ENCODE data around the gene VASH1.

The VASH1 gene

GRCh38 chr14:76793956-76794355 lies 32.7 kb downstream of the VASH1 start:
- in situ Hi-C loops (cut with MboI; ENCODE audit: low pct_unique_long_range_greater_than_20kb, low sequenced_read_pairs, unreplicated experiment) = no loop called here
- DNase-seq (ENCODE audit: low spot score) = no peak
- TF ChIP-seq CTCF (IDR thresholded peaks at IDR 0.05; ENCODE audit: extremely low read depth, insufficient read depth, missing control alignments) = no peak

GRCh38 chr14:76806446-76806845 lies 45.2 kb downstream of the VASH1 start:
- no peak for DNase-seq (ENCODE audit: low spot score)

GRCh38 chr14:76808011-76808410 lies 46.7 kb downstream of the VASH1 start:
- in situ Hi-C loops (cut with MboI; ENCODE audit: low pct_unique_long_range_greater_than_20kb, low sequenced_read_pairs, unreplicated experiment) = no loop called here

More at GRCh38 chr14:76806446-76806845, 45.2 kb downstream of the VASH1 start:
- no peak for TF ChIP-seq CTCF (IDR thresholded peaks at IDR 0.05; ENCODE audit: extremely low read depth, insufficient read depth, missing control alignments)
- in situ Hi-C loops (cut with MboI; ENCODE audit: low pct_unique_long_range_greater_than_20kb, low sequenced_read_pairs, unreplicated experiment) = no loop called here

GRCh38 chr14:76808990-76809389 lies 47.7 kb downstream of the VASH1 start:
- no peak for DNase-seq (ENCODE audit: low spot score)
- no peak for TF ChIP-seq CTCF (IDR thresholded peaks at IDR 0.05; ENCODE audit: extremely low read depth, insufficient read depth, missing control alignments)
- in situ Hi-C loops (cut with MboI; ENCODE audit: low pct_unique_long_range_greater_than_20kb, low sequenced_read_pairs, unreplicated experiment) = no loop called here

More at GRCh38 chr14:76808011-76808410, 46.7 kb downstream of the VASH1 start:
- no peak for TF ChIP-seq CTCF (IDR thresholded peaks at IDR 0.05; ENCODE audit: extremely low read depth, insufficient read depth, missing control alignments)
- DNase-seq (ENCODE audit: low spot score) = no peak

- no peak for TF ChIP-seq CTCF (IDR thresholded peaks at IDR 0.05; ENCODE audit: extremely low read depth, insufficient read depth, missing control alignments)
- in situ Hi-C loops (cut with MboI; ENCODE audit: low pct_unique_long_range_greater_than_20kb, low sequenced_read_pairs, unreplicated experiment) = no loop called here
- no peak for DNase-seq (ENCODE audit: low spot score)
Measured at GRCh38 chr14:76810525-76810924, 49.3 kb downstream of the VASH1 start.

GRCh38 chr14:76810953-76811400 lies 49.7 kb downstream of the VASH1 start:
- in situ Hi-C loops (cut with MboI; ENCODE audit: low pct_unique_long_range_greater_than_20kb, low sequenced_read_pairs, unreplicated experiment) = no loop called here
- DNase-seq (ENCODE audit: low spot score) = peak; percentile 40
- peak; percentile 59 for TF ChIP-seq CTCF (IDR thresholded peaks at IDR 0.05; ENCODE audit: extremely low read depth, insufficient read depth, missing control alignments)

- in situ Hi-C loops (cut with MboI; ENCODE audit: low pct_unique_long_range_greater_than_20kb, low sequenced_read_pairs, unreplicated experiment) = no loop called here
- TF ChIP-seq CTCF (IDR thresholded peaks at IDR 0.05; ENCODE audit: extremely low read depth, insufficient read depth, missing control alignments) = no peak
- no peak for DNase-seq (ENCODE audit: low spot score)
Measured at GRCh38 chr14:76811561-76811960, 50.3 kb downstream of the VASH1 start.

Data from GM13977 (cell line).